BJ (cell line): ENCODE data around the gene IFITM2. TPM values are rescaled to one million over a fixed set of nuclear protein-coding genes. Genes with fewer than 3 reads are reported as not detected.

ENCODE experiments used
- CTCF ChIA-PET: fragments of 350-600 bp; formaldehyde crosslinking; extraction: SDS; loops from one replicate; lab custom pipeline; 2021; ENCODE audit warnings: antibody characterized with exemption, inconsistent platforms; lab: Yijun Ruan, JAX
- POLR2A ChIA-PET: fragments of 300-600 bp; sonication (Branson Sonifier 250); formaldehyde crosslinking; extraction: SDS; loops from one replicate; lab custom pipeline; 2021; ENCODE audit warnings: antibody characterized with exemption; lab: Charles Lee
- DNase-seq: peaks from one replicate; pipeline ENCODE4 v3.0.0-alpha.2; 2011; ENCODE audit warnings: low read depth
- H3K27me3 ChIP-seq: 2 replicates; pipeline ENCODE4 v1.6.0; 2011; ENCODE audit warnings: low read length; ENCODE audit not compliant: control insufficient read depth, insufficient read depth
- H3K36me3 ChIP-seq: 2 replicates; pipeline ENCODE4 v1.5.1; 2011; ENCODE audit warnings: low read length; ENCODE audit not compliant: control insufficient read depth, insufficient read depth
- H3K4me3 ChIP-seq: 2 replicates; pipeline ENCODE4 v1.5.1; 2011; ENCODE audit warnings: low read depth, mild to moderate bottlenecking, control low read depth, low read length
- CTCF ChIP-seq: IDR thresholded peaks from 2 replicates; pipeline ENCODE4 v1.5.1; 2011; ENCODE audit warnings: low read depth, mild to moderate bottlenecking, control low read depth, inconsistent platforms, low read length, moderate library complexity; ENCODE audit not compliant: insufficient read depth
- polyA plus RNA-seq: library from polyadenylated mRNA; depleted of rRNA; stranded (reverse); fragments of >200 nt; gene quantifications from 2 replicates; pipeline ENCODE4 v1.2.3, GENCODE V29; 2011

IFITM2 gene
- polyA plus RNA-seq, 1 experiment = 813 TPM

GRCh38 chr11:290621-291231, 16.9 kb upstream of the IFITM2 start:
- Histone ChIP-seq H3K4me3 (no peak overlapping the region), H3K27me3 (peaks cover 9% of the 10 kb centered on the region), H3K36me3 (peaks cover 5% of the 10 kb centered on the region)
- ChIA-PET CTCF (interaction anchor here (1.1 to 2.3 kb wide), 2 partner anchors 10 to 15 kb away, joined by 3 to 11 read pairs; no protein-coding TSS in a partner anchor), POLR2A (no interaction called here)
- DNase-seq = no peak
- TF ChIP-seq CTCF = no peak

GRCh38 chr11:291281-292210, 16.1 kb upstream of the IFITM2 start:
- ChIA-PET POLR2A (no interaction called here), CTCF (interaction anchor here (0.6 to 2.3 kb wide), 2 partner anchors 14 to 41 kb away, joined by 8 to 11 read pairs; no protein-coding TSS in a partner anchor)
- DNase-seq = no peak
- TF ChIP-seq CTCF = no peak
- no peak overlapping the region for H3K4me3 ChIP-seq
- peaks cover 9% of the 10 kb centered on the region for H3K27me3 ChIP-seq
- peaks cover 5% of the 10 kb centered on the region for H3K36me3 ChIP-seq

- ChIA-PET POLR2A (no interaction called here), CTCF (interaction anchor here (1.1 kb wide), 1 partner anchor 13 kb away, joined by 3 read pairs; no protein-coding TSS in a partner anchor)
- peaks cover 5% of the 10 kb centered on the region for H3K36me3 ChIP-seq
- no peak for DNase-seq
- peaks cover 7% of the 10 kb centered on the region for H3K27me3 ChIP-seq
- H3K4me3 ChIP-seq = no peak overlapping the region
- no peak for TF ChIP-seq CTCF
Observed at GRCh38 chr11:292211-293121, 15.2 kb upstream of the IFITM2 start.

GRCh38 chr11:293271-293851, 14.3 kb upstream of the IFITM2 start:
- CTCF ChIA-PET = interaction anchor here (1.1 to 2.7 kb wide), 2 partner anchors 12 kb away, joined by 3 to 23 read pairs; no protein-coding TSS in a partner anchor
- Histone ChIP-seq H3K4me3 (no peak overlapping the region), H3K27me3 (no peaks in the 10 kb centered on the region), H3K36me3 (peaks cover 5% of the 10 kb centered on the region)
- DNase-seq = no peak
- POLR2A ChIA-PET = no interaction called here
- no peak for TF ChIP-seq CTCF
